NCI-H226 (cell line): ENCODE results near the gene ITGA3.
A peak's percentile ranks its signal among the peaks of the same experiment; 100 is the strongest.

Experiments
- DNase-seq: peaks from one replicate; pipeline ENCODE4 v3.0.0-alpha.2; 2015

ITGA3 gene

GRCh38 chr17:50052822-50053653, 2.9 kb upstream of the ITGA3 start:
- peak; percentile 95 for DNase-seq

GRCh38 chr17:50053654-50053960, 2.3 kb upstream of the ITGA3 start:
- no peak for DNase-seq

- peak; percentile 62 for DNase-seq
These were observed 870 bp upstream of the ITGA3 start for GRCh38 chr17:50055055-50055425.

GRCh38 chr17:50056217-50056960, 479 bp downstream of the ITGA3 start:
- DNase-seq, result peak; percentile 72

- DNase-seq, result no peak
These were observed 1.0 kb downstream of the ITGA3 start for GRCh38 chr17:50056961-50057330.

GRCh38 chr17:50057521-50057991, 1.6 kb downstream of the ITGA3 start:
- DNase-seq, result no peak

GRCh38 chr17:50058296-50058953, 2.5 kb downstream of the ITGA3 start:
- no peak for DNase-seq

GRCh38 chr17:50059256-50059655, 3.3 kb downstream of the ITGA3 start:
- DNase-seq, result no peak

- DNase-seq, result peak; percentile 47
These were observed 3.9 kb downstream of the ITGA3 start for GRCh38 chr17:50059759-50060273.

- peak; percentile 94 for DNase-seq
These were observed 5.2 kb downstream of the ITGA3 start for GRCh38 chr17:50060951-50061712.

GRCh38 chr17:50061713-50062045, 5.8 kb downstream of the ITGA3 start:
- DNase-seq, result peak; percentile 53

GRCh38 chr17:50062293-50063243, 6.7 kb downstream of the ITGA3 start:
- peak; percentile 100 for DNase-seq

GRCh38 chr17:50063561-50064252, 7.8 kb downstream of the ITGA3 start:
- DNase-seq, result peak; percentile 49

GRCh38 chr17:50064253-50065001, 8.5 kb downstream of the ITGA3 start:
- peak; percentile 99 for DNase-seq

GRCh38 chr17:50065056-50065455, 9.1 kb downstream of the ITGA3 start:
- DNase-seq, result no peak

- DNase-seq, result no peak
These were observed 11.1 kb downstream of the ITGA3 start for GRCh38 chr17:50066995-50067394.

GRCh38 chr17:50067996-50068395, 12.1 kb downstream of the ITGA3 start:
- no peak for DNase-seq

- DNase-seq, result no peak
These were observed 15.2 kb downstream of the ITGA3 start for GRCh38 chr17:50070908-50071680.

GRCh38 chr17:50071692-50072091, 15.8 kb downstream of the ITGA3 start:
- no peak for DNase-seq
